K562 (cell line): ENCODE measurements around the gene NTF4. TPM values are rescaled to one million over a fixed set of nuclear protein-coding genes. Genes with fewer than 3 reads are reported as not detected.
A peak's percentile ranks its signal among the peaks of the same experiment; 100 is the strongest.

ENCODE experiments used
- AFF4 ChIP-seq: sonication (generic); formaldehyde crosslinking; IDR thresholded peaks from 2 replicates; pipeline ENCODE4 v1.8.0; 2023; ENCODE audit warnings: mild to moderate bottlenecking, missing genetic modification reagents
- BCOR ChIP-seq: fragments of 450-650 bp; IDR thresholded peaks from 2 replicates; pipeline ENCODE4 v1.6.1; 2016
- BHLHE40 ChIP-seq: IDR thresholded peaks from 2 replicates; pipeline ENCODE4 v1.6.1; 2011; ENCODE audit warnings: low read length, improper control_type of control experiment
- CBX8 ChIP-seq: fragments of 200-600 bp; sonication (generic); IDR thresholded peaks from 2 replicates; pipeline ENCODE4 v1.6.1; 2012; ENCODE audit warnings: borderline replicate concordance, mixed run types, low read depth, mild to moderate bottlenecking, moderate library complexity, mixed read lengths, low read length, control low read depth, inconsistent platforms; ENCODE audit not compliant: poor library complexity, severe bottlenecking; ENCODE audit errors: extremely low read depth
- NCOA1 ChIP-seq: fragments of 450-650 bp; IDR thresholded peaks from 2 replicates; pipeline ENCODE4 v1.6.1; 2016; ENCODE audit warnings: low read depth
- SMARCB1 ChIP-seq: IDR thresholded peaks from 2 replicates; pipeline ENCODE4 v1.6.1; 2011; ENCODE audit warnings: improper control_type of control experiment, low read depth; ENCODE audit not compliant: insufficient read length
- ZNF561 ChIP-seq: fragments of 450-650 bp; formaldehyde crosslinking; conservative IDR thresholded peaks from 2 replicates; pipeline ENCODE4 v1.4.0; 2020; ENCODE audit warnings: mild to moderate bottlenecking, moderate library complexity
- polyA plus RNA-seq, 8 experiments: library from polyadenylated mRNA; depleted of rRNA in 4 of 8; stranded (reverse) in 5 of 8; unstranded in 3 of 8; fragments of >200 nt; fragmentation: Nextera tagmentation in 2 of 8; fragmentation: Illumina TruSeq in 1 of 8; extraction: Ambion mirVana in 2 of 8; extraction: Trizol in 1 of 8; gene quantifications; 2 replicates each; pipeline versions ENCODE4 v1.2.1 to v1.2.3, GENCODE V29; 2011 to 2014; ENCODE audit warnings: inconsistent platforms in 1 of 8, missing spikeins in 1 of 8
- total RNA-seq, 7 experiments: library from RNA; depleted of rRNA in 6 of 7; stranded (reverse); fragments of >200 nt in 6 of 7; fragmentation: Illumina TruSeq in 2 of 7; extraction: Trizol in 2 of 7; gene quantifications; 2 replicates each; pipeline versions ENCODE4 v1.2.1 to v1.2.3, GENCODE V29; 2011 to 2021; ENCODE audit warnings: low replicate concordance in 1 of 7
- TF ChIP-seq, protein P1 (sequence below): fragments of 250-450 bp; sonication (Bioruptor Pico); IDR thresholded peaks from 2 replicates; pipeline ENCODE4 v1.8.0; 2022; ENCODE audit warnings: inconsistent platforms
- TF ChIP-seq, protein P2 (sequence below): fragments of 200-600 bp; sonication (generic); IDR thresholded peaks from one replicate; pipeline ENCODE4 v1.6.1; 2012; ENCODE audit warnings: mild to moderate bottlenecking, low read depth, low read length, inconsistent platforms

Gene NTF4
- total and polyA plus RNA-seq, 9 of the 15 experiments (the other 6 are each of a cell fraction or from before 2014, with no cell fraction given): not detected

DNA sequence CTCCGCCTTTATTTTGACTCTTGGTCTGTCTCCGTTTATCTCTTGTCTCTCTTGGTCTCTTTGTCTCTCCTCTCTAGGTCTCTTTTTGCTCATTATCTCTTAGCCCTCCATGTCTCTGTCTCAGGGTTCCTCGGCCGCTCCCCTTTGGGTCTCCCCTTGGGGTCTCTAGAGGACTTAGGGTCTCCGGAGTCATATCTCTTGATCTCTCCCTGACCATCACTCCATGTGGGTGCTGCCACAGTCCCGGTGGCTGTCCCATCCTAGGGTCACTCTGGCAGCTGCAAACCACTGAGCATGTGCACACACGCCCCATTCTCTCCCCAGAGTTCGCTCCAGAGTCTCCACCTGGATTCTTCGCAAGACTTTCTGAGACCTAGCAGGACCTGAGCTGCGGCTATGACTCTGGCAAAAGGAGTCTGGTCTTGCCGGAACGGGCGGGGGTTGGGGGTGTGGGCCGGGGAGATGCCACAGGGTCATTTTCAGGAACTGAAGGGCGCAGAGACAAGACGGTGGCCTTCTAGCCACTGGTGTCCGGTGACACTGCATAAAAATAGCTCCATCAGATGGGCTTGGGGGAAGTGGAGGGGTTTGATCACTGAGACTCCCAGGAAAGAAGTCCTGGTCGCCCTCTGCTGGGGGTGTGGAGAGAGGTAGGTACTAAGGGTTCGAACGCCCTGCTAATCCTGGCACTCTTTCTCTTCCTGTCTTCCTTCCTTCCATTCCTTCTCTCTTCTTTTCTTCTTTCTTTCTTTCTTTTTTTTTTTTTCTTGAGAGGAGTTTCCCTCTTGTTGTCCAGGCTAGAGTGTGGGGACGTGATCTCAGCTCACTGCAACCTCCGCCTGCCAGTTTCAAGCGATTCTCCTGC lies 9.1 kb upstream of the NTF4 start (continued):
- TF ChIP-seq AFF4: no peak
- no peak for TF ChIP-seq CBX8
- peak; percentile 61 for TF ChIP-seq BCOR
- no peak for TF ChIP-seq ZNF561 (CRISPR knock-in tag)
- no peak for TF ChIP-seq SMARCB1
- peak; percentile 31; the same call in 1 of the 2 replicates for TF ChIP-seq NCOA1
- TF ChIP-seq, protein P1, sequence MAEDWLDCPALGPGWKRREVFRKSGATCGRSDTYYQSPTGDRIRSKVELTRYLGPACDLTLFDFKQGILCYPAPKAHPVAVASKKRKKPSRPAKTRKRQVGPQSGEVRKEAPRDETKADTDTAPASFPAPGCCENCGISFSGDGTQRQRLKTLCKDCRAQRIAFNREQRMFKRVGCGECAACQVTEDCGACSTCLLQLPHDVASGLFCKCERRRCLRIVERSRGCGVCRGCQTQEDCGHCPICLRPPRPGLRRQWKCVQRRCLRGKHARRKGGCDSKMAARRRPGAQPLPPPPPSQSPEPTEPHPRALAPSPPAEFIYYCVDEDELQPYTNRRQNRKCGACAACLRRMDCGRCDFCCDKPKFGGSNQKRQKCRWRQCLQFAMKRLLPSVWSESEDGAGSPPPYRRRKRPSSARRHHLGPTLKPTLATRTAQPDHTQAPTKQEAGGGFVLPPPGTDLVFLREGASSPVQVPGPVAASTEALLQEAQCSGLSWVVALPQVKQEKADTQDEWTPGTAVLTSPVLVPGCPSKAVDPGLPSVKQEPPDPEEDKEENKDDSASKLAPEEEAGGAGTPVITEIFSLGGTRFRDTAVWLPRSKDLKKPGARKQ: no peak
- TF ChIP-seq, protein P2, sequence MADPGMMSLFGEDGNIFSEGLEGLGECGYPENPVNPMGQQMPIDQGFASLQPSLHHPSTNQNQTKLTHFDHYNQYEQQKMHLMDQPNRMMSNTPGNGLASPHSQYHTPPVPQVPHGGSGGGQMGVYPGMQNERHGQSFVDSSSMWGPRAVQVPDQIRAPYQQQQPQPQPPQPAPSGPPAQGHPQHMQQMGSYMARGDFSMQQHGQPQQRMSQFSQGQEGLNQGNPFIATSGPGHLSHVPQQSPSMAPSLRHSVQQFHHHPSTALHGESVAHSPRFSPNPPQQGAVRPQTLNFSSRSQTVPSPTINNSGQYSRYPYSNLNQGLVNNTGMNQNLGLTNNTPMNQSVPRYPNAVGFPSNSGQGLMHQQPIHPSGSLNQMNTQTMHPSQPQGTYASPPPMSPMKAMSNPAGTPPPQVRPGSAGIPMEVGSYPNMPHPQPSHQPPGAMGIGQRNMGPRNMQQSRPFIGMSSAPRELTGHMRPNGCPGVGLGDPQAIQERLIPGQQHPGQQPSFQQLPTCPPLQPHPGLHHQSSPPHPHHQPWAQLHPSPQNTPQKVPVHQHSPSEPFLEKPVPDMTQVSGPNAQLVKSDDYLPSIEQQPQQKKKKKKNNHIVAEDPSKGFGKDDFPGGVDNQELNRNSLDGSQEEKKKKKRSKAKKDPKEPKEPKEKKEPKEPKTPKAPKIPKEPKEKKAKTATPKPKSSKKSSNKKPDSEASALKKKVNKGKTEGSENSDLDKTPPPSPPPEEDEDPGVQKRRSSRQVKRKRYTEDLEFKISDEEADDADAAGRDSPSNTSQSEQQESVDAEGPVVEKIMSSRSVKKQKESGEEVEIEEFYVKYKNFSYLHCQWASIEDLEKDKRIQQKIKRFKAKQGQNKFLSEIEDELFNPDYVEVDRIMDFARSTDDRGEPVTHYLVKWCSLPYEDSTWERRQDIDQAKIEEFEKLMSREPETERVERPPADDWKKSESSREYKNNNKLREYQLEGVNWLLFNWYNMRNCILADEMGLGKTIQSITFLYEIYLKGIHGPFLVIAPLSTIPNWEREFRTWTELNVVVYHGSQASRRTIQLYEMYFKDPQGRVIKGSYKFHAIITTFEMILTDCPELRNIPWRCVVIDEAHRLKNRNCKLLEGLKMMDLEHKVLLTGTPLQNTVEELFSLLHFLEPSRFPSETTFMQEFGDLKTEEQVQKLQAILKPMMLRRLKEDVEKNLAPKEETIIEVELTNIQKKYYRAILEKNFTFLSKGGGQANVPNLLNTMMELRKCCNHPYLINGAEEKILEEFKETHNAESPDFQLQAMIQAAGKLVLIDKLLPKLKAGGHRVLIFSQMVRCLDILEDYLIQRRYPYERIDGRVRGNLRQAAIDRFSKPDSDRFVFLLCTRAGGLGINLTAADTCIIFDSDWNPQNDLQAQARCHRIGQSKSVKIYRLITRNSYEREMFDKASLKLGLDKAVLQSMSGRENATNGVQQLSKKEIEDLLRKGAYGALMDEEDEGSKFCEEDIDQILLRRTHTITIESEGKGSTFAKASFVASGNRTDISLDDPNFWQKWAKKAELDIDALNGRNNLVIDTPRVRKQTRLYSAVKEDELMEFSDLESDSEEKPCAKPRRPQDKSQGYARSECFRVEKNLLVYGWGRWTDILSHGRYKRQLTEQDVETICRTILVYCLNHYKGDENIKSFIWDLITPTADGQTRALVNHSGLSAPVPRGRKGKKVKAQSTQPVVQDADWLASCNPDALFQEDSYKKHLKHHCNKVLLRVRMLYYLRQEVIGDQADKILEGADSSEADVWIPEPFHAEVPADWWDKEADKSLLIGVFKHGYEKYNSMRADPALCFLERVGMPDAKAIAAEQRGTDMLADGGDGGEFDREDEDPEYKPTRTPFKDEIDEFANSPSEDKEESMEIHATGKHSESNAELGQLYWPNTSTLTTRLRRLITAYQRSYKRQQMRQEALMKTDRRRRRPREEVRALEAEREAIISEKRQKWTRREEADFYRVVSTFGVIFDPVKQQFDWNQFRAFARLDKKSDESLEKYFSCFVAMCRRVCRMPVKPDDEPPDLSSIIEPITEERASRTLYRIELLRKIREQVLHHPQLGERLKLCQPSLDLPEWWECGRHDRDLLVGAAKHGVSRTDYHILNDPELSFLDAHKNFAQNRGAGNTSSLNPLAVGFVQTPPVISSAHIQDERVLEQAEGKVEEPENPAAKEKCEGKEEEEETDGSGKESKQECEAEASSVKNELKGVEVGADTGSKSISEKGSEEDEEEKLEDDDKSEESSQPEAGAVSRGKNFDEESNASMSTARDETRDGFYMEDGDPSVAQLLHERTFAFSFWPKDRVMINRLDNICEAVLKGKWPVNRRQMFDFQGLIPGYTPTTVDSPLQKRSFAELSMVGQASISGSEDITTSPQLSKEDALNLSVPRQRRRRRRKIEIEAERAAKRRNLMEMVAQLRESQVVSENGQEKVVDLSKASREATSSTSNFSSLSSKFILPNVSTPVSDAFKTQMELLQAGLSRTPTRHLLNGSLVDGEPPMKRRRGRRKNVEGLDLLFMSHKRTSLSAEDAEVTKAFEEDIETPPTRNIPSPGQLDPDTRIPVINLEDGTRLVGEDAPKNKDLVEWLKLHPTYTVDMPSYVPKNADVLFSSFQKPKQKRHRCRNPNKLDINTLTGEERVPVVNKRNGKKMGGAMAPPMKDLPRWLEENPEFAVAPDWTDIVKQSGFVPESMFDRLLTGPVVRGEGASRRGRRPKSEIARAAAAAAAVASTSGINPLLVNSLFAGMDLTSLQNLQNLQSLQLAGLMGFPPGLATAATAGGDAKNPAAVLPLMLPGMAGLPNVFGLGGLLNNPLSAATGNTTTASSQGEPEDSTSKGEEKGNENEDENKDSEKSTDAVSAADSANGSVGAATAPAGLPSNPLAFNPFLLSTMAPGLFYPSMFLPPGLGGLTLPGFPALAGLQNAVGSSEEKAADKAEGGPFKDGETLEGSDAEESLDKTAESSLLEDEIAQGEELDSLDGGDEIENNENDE: no peak
- TF ChIP-seq BHLHE40: no peak
